Neural cell (in vitro differentiated cells): ENCODE data around the gene ENKD1. TPM values are rescaled to one million over a fixed set of nuclear protein-coding genes. Genes with fewer than 3 reads are reported as not detected.
A peak's percentile ranks its signal among the peaks of the same experiment; 100 is the strongest.

Experiments
- H2AFZ ChIP-seq: fragments of 200-600, 300-800 bp; sonication (generic), shearing (Covaris generic); 2 replicates; pipeline ENCODE4 v1.6.0; 2014; ENCODE audit warnings: low read depth, mild to moderate bottlenecking, antibody characterized with exemption, low read length, moderate library complexity
- H3F3A ChIP-seq: fragments of 200-600 bp; shearing (Covaris generic); 2 replicates; pipeline ENCODE4 v1.6.1; 2016; ENCODE audit warnings: mild to moderate bottlenecking, moderate library complexity, mixed read lengths, antibody characterized with exemption, low read length; ENCODE audit not compliant: insufficient read depth, poor library complexity, severe bottlenecking
- H3K27ac ChIP-seq: fragments of 200-600, 300-800 bp; sonication (generic), shearing (Covaris generic); 2 replicates; pipeline ENCODE4 v1.5.1; 2014; ENCODE audit warnings: mild to moderate bottlenecking, low read length, moderate library complexity
- H3K27me3 ChIP-seq: fragments of 300-800, 200-600 bp; sonication (generic), shearing (Covaris generic); 2 replicates; pipeline ENCODE4 v1.6.0; 2014; ENCODE audit warnings: mild to moderate bottlenecking, low read depth, low read length, moderate library complexity; ENCODE audit not compliant: insufficient read depth
- H3K36me3 ChIP-seq: fragments of 300-800, 200-600 bp; sonication (generic), shearing (Covaris generic); 2 replicates; pipeline ENCODE4 v1.5.1; 2014; ENCODE audit warnings: mild to moderate bottlenecking, antibody characterized with exemption, low read length, moderate library complexity; ENCODE audit not compliant: insufficient read depth
- H3K4me2 ChIP-seq: fragments of 300-800, 200-600 bp; sonication (generic), shearing (Covaris generic); 2 replicates; pipeline ENCODE4 v1.6.0; 2014; ENCODE audit warnings: mild to moderate bottlenecking, low read length
- H3K4me3 ChIP-seq: fragments of 300-800, 200-600 bp; sonication (generic), shearing (Covaris generic); 2 replicates; pipeline ENCODE4 v1.5.1; 2014; ENCODE audit warnings: mild to moderate bottlenecking, low read length, moderate library complexity
- H3K79me2 ChIP-seq: fragments of 200-600 bp; shearing (Covaris generic); replicated peaks from 2 replicates; pipeline ENCODE4 v1.6.0; 2014; ENCODE audit warnings: mild to moderate bottlenecking, low read length, moderate library complexity; ENCODE audit not compliant: insufficient read depth
- H3K9ac ChIP-seq: fragments of 300-800, 200-600 bp; sonication (generic), shearing (Covaris generic); 2 replicates; pipeline ENCODE4 v1.6.1; 2016; ENCODE audit warnings: mild to moderate bottlenecking, low read length, mixed read lengths
- H3K9me2 ChIP-seq: fragments of 200-600 bp; shearing (Covaris generic); 2 replicates; pipeline ENCODE4 v1.6.1; 2016; ENCODE audit warnings: mild to moderate bottlenecking, low read length, mixed read lengths; ENCODE audit not compliant: insufficient read depth
- H3K9me3 ChIP-seq: fragments of 200-600, 300-800 bp; sonication (generic), shearing (Covaris generic); 2 replicates; pipeline ENCODE4 v1.6.1; 2016; ENCODE audit warnings: mild to moderate bottlenecking, mixed run types, low read length, moderate library complexity, mixed read lengths
- H4K20me1 ChIP-seq: fragments of 200-600 bp; shearing (Covaris generic); 2 replicates; pipeline ENCODE4 v1.6.1; 2016; ENCODE audit warnings: mild to moderate bottlenecking, mixed run types; ENCODE audit not compliant: insufficient read depth
- EP300 ChIP-seq: fragments of 450-650 bp; conservative IDR thresholded peaks from 2 replicates; pipeline ENCODE4 v1.6.1; 2014; ENCODE audit warnings: antibody characterized with exemption, mild to moderate bottlenecking, moderate library complexity; ENCODE audit not compliant: poor library complexity, severe bottlenecking
- MXI1 ChIP-seq: fragments of 450-650 bp; conservative IDR thresholded peaks from 2 replicates; pipeline ENCODE4 v1.6.1; 2014; ENCODE audit warnings: antibody characterized with exemption, mild to moderate bottlenecking; ENCODE audit not compliant: poor library complexity, severe bottlenecking
- POLR2AphosphoS5 ChIP-seq: IDR thresholded peaks from 2 replicates; pipeline ENCODE4 v1.6.1; 2012
- RAD21 ChIP-seq: fragments of 450-650 bp; conservative IDR thresholded peaks from 2 replicates; pipeline ENCODE4 v1.6.1; 2014; ENCODE audit warnings: antibody characterized with exemption, mild to moderate bottlenecking, moderate library complexity
- SMC3 ChIP-seq: fragments of 450-650 bp; conservative IDR thresholded peaks from 2 replicates; pipeline ENCODE4 v1.6.1; 2014; ENCODE audit warnings: antibody characterized with exemption, mild to moderate bottlenecking, moderate library complexity; ENCODE audit not compliant: poor library complexity
- TAF1 ChIP-seq: IDR thresholded peaks from 2 replicates; pipeline ENCODE4 v1.6.1; 2012; ENCODE audit warnings: low read depth
- polyA plus RNA-seq: library from polyadenylated mRNA; depleted of rRNA; stranded (reverse); fragments of >200 nt; gene quantifications from 2 replicates; pipeline ENCODE4 v1.2.3, GENCODE V29; 2014
- TF ChIP-seq, protein P1 (sequence below): fragments of 450-650 bp; IDR thresholded peaks from 2 replicates; pipeline ENCODE4 v1.5.1; 2014; ENCODE audit warnings: antibody characterized with exemption, mild to moderate bottlenecking, moderate library complexity; ENCODE audit not compliant: poor library complexity, severe bottlenecking
- TF ChIP-seq, protein P2 (sequence below): IDR thresholded peaks from 2 replicates; pipeline ENCODE4 v1.6.1; 2012; ENCODE audit warnings: borderline replicate concordance

The ENKD1 gene
- polyA plus RNA-seq, 1 donor from 2014 or later: 36.6 TPM

DNA sequence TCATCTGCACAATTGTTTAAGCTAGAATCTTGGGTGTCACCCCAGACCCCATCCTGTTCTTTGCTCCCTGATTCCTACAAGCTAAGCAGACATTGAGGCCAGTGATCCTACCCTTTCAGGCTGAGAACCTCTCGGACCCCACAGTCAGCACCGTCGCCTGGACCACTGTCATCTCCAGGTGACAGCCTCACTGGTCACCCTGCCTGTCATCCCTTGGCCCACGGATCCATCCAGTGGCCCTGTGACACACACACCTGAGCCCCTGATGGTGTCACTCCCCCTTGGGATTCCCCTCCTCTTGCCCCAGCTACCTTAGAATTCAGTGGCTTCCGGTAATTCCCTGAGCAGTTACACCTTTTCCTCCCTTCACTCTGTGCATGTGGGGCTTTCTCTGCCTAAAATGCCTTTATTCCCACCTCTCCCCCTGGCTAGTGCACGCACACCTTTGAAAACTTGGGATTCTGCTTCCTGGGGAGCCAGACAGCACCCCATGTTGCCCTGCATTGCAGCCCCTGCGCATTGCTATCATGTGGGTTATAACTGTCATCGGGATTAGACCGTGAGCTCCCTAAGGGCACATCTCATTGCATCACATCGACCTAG, 3.0 kb upstream of the ENKD1 start:
- Histone ChIP-seq H3K27ac (no peak overlapping the region), H3K79me2 (no peaks in the 10 kb centered on the region), H3K4me3 (no peak overlapping the region), H3K9me2 (no peaks in the 10 kb centered on the region), H3K27me3 (no peaks in the 10 kb centered on the region), H3K4me2 (no peak overlapping the region), H3K36me3 (no peaks in the 10 kb centered on the region), H3K9me3 (no peaks in the 10 kb centered on the region), H3K9ac (no peak overlapping the region), H4K20me1 (no peaks in the 10 kb centered on the region), H2AFZ (no peak overlapping the region), H3F3A (no peaks in the 10 kb centered on the region)
- TF ChIP-seq SMC3: no peak
- TF ChIP-seq POLR2AphosphoS5: no peak
- TF ChIP-seq TAF1: no peak
- TF ChIP-seq, protein P1, sequence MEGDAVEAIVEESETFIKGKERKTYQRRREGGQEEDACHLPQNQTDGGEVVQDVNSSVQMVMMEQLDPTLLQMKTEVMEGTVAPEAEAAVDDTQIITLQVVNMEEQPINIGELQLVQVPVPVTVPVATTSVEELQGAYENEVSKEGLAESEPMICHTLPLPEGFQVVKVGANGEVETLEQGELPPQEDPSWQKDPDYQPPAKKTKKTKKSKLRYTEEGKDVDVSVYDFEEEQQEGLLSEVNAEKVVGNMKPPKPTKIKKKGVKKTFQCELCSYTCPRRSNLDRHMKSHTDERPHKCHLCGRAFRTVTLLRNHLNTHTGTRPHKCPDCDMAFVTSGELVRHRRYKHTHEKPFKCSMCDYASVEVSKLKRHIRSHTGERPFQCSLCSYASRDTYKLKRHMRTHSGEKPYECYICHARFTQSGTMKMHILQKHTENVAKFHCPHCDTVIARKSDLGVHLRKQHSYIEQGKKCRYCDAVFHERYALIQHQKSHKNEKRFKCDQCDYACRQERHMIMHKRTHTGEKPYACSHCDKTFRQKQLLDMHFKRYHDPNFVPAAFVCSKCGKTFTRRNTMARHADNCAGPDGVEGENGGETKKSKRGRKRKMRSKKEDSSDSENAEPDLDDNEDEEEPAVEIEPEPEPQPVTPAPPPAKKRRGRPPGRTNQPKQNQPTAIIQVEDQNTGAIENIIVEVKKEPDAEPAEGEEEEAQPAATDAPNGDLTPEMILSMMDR: no peak

GRCh38 chr16:67668495-67669157, 2.1 kb upstream of the ENKD1 start:
- Histone ChIP-seq H3K9ac (no peak overlapping the region), H2AFZ (no peak overlapping the region), H3F3A (no peaks in the 10 kb centered on the region), H3K79me2 (no peaks in the 10 kb centered on the region), H4K20me1 (no peaks in the 10 kb centered on the region), H3K36me3 (no peaks in the 10 kb centered on the region), H3K4me2 (no peak overlapping the region), H3K27me3 (no peaks in the 10 kb centered on the region), H3K9me3 (no peaks in the 10 kb centered on the region), H3K27ac (no peak overlapping the region), H3K4me3 (no peak overlapping the region), H3K9me2 (no peaks in the 10 kb centered on the region)
- TF ChIP-seq RAD21: no peak
- TF ChIP-seq TAF1: no peak
- TF ChIP-seq MXI1: no peak
- TF ChIP-seq, protein P2, sequence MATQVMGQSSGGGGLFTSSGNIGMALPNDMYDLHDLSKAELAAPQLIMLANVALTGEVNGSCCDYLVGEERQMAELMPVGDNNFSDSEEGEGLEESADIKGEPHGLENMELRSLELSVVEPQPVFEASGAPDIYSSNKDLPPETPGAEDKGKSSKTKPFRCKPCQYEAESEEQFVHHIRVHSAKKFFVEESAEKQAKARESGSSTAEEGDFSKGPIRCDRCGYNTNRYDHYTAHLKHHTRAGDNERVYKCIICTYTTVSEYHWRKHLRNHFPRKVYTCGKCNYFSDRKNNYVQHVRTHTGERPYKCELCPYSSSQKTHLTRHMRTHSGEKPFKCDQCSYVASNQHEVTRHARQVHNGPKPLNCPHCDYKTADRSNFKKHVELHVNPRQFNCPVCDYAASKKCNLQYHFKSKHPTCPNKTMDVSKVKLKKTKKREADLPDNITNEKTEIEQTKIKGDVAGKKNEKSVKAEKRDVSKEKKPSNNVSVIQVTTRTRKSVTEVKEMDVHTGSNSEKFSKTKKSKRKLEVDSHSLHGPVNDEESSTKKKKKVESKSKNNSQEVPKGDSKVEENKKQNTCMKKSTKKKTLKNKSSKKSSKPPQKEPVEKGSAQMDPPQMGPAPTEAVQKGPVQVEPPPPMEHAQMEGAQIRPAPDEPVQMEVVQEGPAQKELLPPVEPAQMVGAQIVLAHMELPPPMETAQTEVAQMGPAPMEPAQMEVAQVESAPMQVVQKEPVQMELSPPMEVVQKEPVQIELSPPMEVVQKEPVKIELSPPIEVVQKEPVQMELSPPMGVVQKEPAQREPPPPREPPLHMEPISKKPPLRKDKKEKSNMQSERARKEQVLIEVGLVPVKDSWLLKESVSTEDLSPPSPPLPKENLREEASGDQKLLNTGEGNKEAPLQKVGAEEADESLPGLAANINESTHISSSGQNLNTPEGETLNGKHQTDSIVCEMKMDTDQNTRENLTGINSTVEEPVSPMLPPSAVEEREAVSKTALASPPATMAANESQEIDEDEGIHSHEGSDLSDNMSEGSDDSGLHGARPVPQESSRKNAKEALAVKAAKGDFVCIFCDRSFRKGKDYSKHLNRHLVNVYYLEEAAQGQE: no peak
- no peak for TF ChIP-seq SMC3

GRCh38 chr16:67667817-67668494, 1.4 kb upstream of the ENKD1 start:
- Histone ChIP-seq H3F3A (no peaks in the 10 kb centered on the region), H3K9me3 (no peaks in the 10 kb centered on the region), H3K79me2 (no peaks in the 10 kb centered on the region), H3K36me3 (no peaks in the 10 kb centered on the region), H3K4me3 (no peak overlapping the region), H3K27me3 (no peaks in the 10 kb centered on the region), H3K4me2 (no peak overlapping the region), H3K27ac (no peak overlapping the region), H4K20me1 (no peaks in the 10 kb centered on the region), H3K9ac (no peak overlapping the region), H3K9me2 (no peaks in the 10 kb centered on the region), H2AFZ (no peak overlapping the region)
- TF ChIP-seq POLR2AphosphoS5 (no peak), MXI1 (no peak), SMC3 (peak; percentile 65), RAD21 (peak; percentile 31), EP300 (no peak)
- TF ChIP-seq, protein P1: peak; percentile 62
- TF ChIP-seq, protein P2: no peak
